IPS-NIHi11 (cell line): Measurements from ENCODE around the gene TP73.

Experiments used
- DNase-seq: peaks from one replicate; pipeline ENCODE4 v3.0.0; 2012; ENCODE audit warnings: mixed read lengths, low spot score

TP73 gene

DNA sequence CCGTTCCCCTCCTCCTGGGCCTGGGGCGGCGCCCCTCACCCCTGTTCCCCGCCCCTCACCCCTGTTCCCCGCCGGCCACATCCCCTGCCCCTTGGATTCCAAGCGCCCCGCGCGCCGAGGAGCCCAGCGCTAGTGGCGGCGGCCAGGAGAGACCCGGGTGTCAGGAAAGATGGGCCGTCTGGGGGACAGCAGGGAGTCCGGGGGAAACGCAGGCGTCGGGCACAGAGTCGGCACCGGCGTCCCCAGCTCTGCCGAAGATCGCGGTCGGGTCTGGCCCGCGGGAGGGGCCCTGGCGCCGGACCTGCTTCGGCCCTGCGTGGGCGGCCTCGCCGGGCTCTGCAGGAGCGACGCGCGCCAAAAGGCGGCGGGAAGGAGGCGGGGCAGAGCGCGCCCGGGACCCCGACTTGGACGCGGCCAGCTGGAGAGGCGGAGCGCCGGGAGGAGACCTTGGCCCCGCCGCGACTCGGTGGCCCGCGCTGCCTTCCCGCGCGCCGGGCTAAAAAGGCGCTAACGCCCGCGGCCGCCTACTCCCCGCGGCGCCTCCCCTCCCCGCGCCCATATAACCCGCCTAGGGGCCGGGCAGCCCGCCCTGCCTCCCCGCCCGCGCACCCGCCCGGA, at the start of gene TP73:
TP73 (plus strand) TSS at position 587 of the 618 bp plus-strand sequence. CDS start 29,850 bp downstream, outside the sequence.
- DNase-seq, result peak; percentile 71

DNA sequence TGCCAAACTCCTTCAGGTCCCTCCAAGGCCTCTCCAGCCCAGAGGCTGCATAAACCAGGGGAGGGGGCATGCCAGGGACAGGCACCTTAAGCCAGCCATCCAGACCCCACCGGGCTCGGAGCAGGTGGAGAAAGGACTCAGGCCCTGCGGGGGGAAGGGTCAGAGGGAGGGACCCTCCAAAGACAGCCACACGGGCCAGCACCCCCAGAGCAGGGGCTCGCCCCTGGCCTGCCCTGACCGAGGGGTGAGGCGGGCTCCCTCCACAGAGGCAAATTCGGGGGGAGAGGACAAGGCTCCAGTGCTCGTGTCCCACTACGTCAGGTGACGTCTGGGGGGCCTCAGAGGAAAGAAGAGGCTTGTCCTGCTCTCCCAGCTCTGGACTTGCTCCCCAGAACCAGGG, 49.2 kb upstream of the TP73 start:
- DNase-seq, result no peak

DNA sequence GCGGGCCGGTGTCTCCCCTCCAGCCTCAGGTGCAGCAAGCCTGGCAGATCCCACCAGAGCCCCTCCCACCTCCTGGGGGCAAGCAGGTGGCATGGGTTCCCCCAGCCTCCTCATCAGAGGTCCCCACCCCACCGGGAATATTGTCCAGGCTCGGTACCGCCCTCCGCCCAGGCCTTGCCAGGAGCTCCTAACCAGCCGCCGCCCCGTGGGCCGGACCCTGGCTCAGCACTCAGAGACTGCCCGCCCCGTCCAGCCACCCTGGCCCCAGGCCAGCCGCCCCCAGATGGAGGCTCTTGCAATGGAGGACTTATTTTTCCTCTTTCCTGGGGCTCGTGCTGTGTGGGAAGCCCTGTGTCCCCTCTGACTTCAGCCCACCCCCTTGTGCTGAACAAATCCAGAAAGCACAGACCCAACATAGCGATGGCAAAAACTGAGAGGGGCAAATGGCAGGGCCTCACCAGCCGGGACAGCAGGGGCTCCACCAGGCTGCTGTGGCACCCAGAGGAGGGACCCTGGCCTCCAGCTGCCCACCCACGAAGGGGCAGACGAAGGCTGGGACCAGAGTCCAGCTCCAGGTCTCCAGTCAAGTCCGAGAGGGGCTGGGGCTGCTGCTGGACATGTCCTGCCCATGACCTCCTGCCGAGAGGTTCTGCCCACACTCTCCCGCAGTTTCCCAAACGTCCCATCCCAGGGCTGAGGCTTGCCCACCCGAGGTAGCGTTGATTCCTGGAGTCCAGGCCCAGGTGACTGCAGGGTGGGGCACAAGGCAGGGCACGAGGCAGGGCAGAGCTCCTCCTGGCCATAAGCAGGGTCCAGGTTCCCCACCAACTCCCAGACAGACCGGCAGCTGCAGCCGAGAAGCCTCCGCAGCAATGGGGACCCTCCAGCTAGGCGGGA, 48.5 kb upstream of the TP73 start:
- no peak for DNase-seq

DNA sequence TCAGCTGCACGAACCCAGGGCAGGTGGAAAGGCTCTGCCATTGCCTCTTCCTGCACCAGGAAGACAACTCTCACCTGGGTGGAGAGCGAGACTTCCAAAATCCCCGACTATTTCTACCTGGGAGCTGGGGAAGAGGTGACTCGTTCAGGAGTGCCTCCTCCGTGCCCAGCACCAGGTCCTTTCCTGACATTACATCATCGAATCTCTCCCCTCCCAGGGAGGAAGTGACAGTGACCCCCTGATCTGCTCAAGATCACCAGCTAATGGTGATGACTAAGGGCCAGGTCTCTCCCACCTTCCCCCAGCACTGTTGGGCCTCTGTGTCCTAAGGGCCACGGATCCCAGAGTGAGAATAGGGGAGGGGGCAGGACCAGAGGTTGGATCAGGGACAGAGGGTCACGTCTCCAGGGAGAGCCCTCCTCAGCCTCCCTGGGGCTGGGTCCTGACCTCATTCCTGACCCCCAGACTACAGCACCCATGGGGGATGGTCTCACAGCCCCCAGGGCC, 47.8 kb upstream of the TP73 start:
- no peak for DNase-seq

- no peak for DNase-seq
These were observed 47.1 kb upstream of the TP73 start for GRCh38 chr1:3604997-3605823.

DNA sequence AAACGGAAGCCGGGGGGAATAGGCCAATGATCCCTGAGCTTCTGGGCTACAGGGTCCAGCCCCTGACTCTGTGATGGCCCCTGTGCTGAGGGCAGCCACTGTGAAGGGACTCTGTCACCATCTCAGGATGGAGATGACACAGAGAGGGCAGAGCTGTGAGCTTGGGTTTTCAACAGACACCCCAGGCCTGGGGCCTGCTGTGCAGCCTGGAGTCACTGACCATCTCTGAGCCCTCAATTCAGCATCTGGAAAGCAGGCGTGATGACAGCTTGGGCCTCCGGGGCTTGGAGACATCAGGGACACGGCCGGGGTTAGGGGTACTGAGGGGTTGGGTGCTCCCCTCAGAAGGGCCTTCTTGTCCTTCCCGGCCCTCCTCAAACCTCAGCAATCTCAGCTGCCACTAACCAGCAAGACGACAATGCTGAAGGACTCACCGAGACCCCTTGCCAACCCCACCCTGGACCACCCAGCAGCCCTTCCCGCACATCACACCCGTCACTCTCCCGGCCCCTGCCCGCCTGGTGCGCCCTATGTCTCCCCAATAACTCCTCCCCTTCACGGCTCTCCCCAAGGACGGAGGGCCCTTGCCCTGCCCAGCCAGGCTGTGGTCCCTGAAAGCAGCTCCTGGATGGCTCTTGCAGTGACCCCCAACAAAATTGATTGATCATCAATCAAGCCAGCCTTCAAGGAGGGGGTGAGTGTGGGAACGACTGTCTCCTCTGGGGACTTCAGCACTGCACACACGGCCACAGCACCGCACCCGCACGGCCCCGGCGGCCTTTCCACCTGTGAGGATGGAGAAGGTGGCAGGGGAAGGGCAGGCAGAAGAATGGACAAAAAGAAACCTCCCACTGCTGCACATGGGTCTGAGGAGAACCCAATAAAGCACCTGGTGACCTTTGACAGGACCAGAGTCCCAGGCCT, 45.3 kb upstream of the TP73 start:
- no peak for DNase-seq

DNA sequence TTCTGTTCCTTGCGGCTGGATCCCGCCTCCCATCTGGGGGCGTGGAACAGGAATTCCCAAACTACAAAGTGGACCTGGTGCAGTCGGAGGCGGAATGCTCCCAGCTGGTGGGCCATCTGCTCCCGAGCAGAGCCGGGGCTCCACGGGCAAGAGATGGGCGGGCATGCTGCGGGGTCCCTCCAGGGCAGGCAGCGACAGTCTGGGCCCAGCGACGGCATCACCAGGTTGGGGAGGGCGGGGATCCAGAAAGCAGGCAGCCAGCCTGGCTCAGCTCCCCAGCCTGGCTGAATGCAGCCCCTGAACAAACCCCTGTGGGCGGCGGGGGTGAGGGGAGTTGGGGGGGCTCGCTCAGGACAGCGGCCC, 44.6 kb upstream of the TP73 start:
- DNase-seq, result no peak

- no peak for DNase-seq
These were observed 44.2 kb upstream of the TP73 start for GRCh38 chr1:3608154-3608553.

DNA sequence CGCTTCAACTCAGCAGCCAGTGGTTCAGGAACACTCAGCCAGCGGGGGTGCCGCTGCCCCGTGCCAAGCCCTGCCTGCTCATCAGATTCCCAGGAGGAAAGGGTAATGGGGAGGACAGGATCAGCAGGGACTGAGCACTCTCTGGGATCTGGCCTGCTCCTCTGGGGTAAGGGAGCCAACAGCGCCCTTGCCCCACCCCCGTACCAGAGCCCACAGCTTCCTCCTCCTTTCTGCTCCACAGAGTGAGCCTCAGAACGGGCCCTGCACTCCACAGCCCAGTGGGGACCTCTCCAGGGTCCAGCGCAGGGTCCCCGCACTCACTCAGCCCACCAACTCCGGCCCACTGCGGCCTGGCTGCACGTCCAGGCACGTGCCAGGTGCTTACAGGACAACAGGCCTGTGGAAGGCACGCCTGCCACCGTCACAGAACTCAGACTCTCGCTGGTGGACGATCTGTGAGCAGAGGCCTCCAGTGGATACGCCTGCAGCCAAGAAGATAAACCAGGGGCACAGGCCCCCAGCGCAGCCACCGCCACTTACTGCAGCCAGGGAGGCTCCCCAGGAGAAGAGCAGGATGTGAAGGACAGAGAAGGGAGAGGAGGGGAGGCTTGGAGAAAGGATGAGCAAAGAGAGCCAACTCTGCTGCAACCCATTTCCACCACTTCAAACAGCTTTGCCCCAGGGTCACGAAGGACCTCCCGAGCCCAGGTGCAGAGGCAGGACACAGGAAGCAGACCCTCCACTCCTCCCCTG, 43.1 kb upstream of the TP73 start:
- DNase-seq, result no peak

DNA sequence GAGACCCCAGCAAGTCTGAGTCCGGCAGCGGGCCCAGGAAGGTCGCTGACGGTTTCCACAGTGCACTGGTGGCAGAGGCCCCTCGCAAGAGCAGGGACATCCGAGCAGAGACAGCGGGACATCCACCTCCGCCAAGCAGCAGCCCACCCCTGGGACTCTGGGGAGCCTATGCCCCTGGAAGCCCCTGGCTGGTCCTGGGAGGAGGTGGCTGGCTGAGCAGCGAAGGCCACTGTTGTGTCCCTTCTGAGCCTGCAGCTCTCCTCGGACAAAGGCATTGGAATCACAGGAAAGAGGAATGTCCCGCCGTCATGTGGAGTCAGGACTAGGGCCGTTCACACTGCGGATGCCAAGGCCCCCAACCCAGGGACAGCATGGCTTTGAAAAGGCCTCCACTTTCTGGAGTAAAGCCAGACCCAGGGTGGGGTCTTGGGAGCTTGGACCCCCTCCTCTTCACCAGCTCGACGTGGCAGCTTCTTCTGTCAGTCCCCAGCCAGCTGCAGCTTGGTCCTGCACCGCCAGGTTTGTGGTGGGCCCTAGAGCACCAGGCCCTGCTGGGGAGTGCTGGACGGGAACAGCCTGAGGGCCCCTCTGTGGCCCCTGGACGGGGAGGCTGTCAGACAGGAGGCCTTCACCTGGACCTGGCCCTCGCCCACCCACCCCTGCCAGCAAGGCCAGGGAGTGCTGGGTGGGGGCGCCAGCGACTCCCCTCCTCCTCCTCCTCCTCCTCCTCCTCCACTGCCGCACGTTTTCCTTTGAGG, 42.4 kb upstream of the TP73 start:
- no peak for DNase-seq

DNA sequence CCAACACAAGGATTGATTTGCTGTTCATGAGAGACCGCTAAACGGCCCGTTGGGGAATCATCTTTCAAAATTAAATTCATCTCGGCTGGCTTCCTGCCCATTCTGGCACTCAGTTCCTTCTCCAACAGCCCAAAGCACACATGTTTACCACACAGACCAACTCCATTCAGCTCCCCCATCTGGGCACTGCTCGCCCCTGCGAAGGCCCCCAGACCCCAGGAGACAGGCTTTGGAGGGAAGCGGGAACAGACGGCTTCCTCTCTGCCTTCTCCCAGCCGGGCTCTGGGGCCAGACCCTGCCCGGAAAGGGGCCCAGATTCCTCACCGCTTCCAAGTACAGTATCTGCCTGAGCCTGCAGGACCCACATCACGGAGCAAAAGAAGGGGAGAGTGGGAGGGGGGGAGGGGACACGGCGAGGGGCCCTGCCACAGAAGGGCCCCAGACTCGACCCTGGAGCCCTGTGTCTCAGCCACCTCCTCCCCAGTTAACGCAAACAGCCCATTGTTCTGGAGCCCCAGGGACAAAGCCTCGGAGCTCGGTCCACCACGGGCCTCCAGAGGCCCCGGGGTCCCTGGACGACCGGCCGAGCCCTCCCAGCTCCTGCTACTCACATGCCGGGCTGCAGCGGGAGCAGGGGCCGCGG, 41.7 kb upstream of the TP73 start:
- no peak for DNase-seq

GRCh38 chr1:3611170-3612019, 40.9 kb upstream of the TP73 start, which contains the start of gene MEGF6:
Gene MEGF6 (minus strand): TSS chr1:3611508. CDS start chr1:3611268, 240 bp downstream.
- peak; percentile 99 for DNase-seq

DNA sequence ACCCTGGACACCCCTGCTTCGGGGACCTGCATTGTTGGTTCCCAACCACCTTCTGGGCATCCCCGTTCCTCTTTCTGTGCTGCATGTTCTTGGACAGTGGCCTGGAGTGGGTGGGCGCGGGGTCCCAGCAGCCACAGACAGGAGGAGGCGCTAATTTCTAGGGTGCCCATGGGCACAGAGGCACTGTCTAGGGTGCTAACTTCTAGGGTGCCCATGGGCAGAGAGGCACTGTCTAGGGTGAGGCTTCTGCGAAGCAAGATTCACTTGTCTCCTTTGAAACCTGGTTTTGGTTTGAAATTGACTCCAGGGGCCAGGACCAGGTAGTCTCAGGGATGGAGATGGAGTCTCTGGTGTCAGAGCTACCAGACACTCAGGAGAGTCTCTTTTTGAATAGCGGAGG, 40.2 kb upstream of the TP73 start:
- no peak for DNase-seq

DNA sequence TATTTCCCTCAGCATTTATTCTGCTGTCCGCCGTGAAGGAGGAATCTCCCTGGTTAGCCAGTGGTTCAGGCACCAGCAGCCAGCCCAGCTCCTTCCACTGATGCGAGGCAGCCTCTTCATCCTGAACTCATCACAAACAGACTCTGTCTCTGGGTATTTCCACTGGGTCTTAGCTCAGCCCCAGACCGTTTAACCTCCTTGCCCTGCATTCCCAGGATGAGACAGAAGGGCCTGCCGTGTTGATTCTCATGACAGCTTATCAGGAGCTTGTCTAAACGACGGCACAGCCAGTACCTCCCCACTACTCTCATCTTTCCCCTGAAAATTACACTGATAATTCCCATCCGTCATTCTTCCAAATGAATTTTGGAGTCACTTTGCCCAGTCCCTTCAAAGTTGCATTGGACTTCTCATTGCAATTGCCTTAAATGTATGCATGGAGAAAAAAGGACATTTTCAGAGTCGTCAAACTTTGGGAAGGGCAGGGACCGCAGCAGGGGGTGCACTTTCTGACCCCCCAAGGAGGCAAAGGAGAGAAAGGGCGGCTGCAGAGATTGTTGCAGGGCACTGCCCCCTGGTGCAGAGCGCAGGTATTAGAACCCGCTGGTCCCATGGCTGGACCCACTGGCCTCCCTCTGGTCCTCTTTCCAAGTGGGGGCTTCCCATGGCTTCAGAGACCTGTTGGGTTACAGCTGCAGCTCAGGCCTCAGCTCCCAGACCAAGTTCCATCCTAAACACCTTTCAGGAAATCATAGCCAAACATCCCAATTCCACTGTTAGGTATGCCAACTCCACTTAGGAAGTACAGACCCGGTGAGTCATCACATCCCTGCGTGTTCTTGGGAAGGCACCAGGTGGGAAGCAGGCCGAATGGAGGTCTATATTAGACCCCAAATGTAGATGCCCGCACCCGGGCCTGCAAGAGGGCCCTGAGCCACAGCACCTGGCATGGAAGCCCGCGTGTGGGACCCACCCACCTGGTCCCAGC, 37.3 kb upstream of the TP73 start:
- peak; percentile 64 for DNase-seq

- DNase-seq, result no peak
These were observed 35.5 kb upstream of the TP73 start for GRCh38 chr1:3616861-3617260.

DNA sequence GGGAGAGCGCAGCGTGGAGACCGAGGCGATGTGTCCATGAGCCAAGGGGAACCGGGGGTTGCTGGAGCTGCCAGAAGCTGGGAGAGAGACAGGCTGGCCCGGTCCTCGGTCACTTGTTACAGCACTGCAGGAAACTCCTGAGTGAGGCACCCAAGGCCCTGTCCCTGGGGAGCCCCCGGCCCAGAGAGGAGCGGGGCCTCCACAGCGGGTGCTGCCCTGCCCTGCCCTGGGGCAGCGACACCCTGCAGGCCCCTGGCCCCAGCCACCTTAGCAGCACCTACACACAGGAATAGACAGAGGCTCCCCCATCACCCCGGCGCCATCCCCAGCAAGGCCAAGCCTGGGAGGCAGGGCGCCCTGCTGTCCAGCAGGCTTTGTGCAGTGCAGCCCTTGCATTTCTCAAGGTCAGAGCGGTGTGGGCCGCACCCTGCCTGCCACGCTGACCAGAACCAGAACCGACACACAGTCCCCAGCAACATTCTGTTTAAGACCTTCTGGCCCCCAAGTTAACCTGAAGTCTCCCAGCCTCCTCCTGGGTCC, 34.4 kb upstream of the TP73 start:
- DNase-seq, result no peak

DNA sequence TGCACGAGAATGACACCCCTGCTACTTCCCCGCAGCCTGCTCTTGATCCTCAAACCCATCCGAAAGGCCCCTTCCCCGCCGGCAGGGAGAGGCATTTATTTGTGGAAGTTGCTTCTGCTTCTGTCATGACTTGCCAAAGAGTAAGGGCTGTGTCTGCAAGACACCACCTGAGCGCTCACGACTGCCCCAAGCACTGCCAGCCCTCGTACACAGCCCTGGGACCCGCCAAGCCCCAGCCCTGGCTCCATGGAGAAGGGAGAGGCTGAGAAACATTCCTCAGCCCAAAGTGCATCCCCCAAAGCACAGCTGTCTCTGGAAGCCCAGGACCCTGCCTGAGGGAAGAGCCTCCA, 33.8 kb upstream of the TP73 start:
- no peak for DNase-seq
